ENCODE data around the gene TTBK2. TPM values are rescaled to one million over a fixed set of nuclear protein-coding genes. Genes with fewer than 3 reads are reported as not detected.
"Not testable (repeated sequence)": the region's sequence is repeated elsewhere in the genome, so short reads cannot be mapped to it uniquely, and the experiment has no call there.

Gene TTBK2
- total RNA-seq, 2 experiments from 2014 or later, result 17.5 to 20.1 TPM

GRCh38 chr15:42954291-42954690 is 33.7 kb upstream of the TTBK2 start:
- ATAC-seq (ENCODE audit: poor library complexity) (no peak), DNase-seq (no peak)
- Mint-ChIP-seq H3K36me3 (ENCODE audit: low read depth) (peaks cover 87% of the 10 kb centered on the region), H3K27me3 (no peaks in the 10 kb centered on the region), H3K4me3 (no peak overlapping the region), H3K9me3 (no peaks in the 10 kb centered on the region), H3K27ac (no peak overlapping the region), H3K4me1 (ENCODE audit: low read depth) (no peaks in the 10 kb centered on the region)
- Histone ChIP-seq H3K4me1 (ENCODE audit: insufficient read depth, low read length) (no peaks in the 10 kb centered on the region), H3K9me3 (ENCODE audit: control insufficient read depth in 1 of 2, insufficient read depth in 1 of 2, low read length in 2 of 2) (no peaks in the 10 kb centered on the region), H3K27ac (ENCODE audit: low read depth in 1 of 2, low read length in 2 of 2) (no peak overlapping the region), H3K4me3 (ENCODE audit: low read length) (no peak overlapping the region), H3K36me3 (ENCODE audit: insufficient read depth, low read length) (peaks cover 71% of the 10 kb centered on the region), H3K27me3 (ENCODE audit: control insufficient read depth in 1 of 2, insufficient read depth in 2 of 2, low read length in 2 of 2) (no peaks in the 10 kb centered on the region)
- intact Hi-C loops (cut with DNase I, micrococcal nuclease), result no loop called here
- CTCF ChIA-PET, result no interaction called here
- TF ChIP-seq CTCF (IDR thresholded peaks at IDR 0.05), result no peak
- POLR2A ChIA-PET, result no interaction called here

DNA sequence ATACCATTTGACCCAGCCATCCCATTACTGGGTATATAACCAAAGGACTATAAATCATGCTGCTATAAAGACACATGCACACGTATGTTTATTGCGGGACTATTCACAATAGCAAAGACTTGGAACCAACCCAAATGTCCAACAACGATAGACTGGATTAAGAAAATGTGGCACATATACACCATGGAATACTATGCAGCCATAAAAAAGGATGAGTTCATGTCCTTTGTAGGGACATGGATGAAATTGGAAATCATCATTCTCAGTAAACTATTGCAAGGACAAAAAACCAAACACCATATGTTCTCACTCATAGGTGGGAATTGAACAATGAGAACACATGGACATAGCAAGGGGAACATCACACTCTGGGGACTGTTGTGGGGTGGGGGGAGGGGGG is 28.3 kb upstream of the TTBK2 start:
- intact Hi-C loops (cut with DNase I, micrococcal nuclease); H3K9me3 ChIP-seq (ENCODE audit: control insufficient read depth in 1 of 2, insufficient read depth in 1 of 2, low read length in 2 of 2); H3K4me1 ChIP-seq (ENCODE audit: insufficient read depth, low read length); H3K9me3 Mint-ChIP-seq; ATAC-seq (ENCODE audit: poor library complexity); H3K27me3 ChIP-seq (ENCODE audit: control insufficient read depth in 1 of 2, insufficient read depth in 2 of 2, low read length in 2 of 2); H3K4me3 Mint-ChIP-seq; H3K4me3 ChIP-seq (ENCODE audit: low read length); H3K27ac Mint-ChIP-seq; H3K27me3 Mint-ChIP-seq; H3K4me1 Mint-ChIP-seq (ENCODE audit: low read depth); CTCF ChIA-PET; H3K27ac ChIP-seq (ENCODE audit: low read depth in 1 of 2, low read length in 2 of 2); DNase-seq: not testable (repeated sequence)
- peaks cover 87% of the 10 kb centered on the region for H3K36me3 Mint-ChIP-seq (ENCODE audit: low read depth)
- peaks cover 75% of the 10 kb centered on the region for H3K36me3 ChIP-seq (ENCODE audit: insufficient read depth, low read length)
- POLR2A ChIA-PET, result interaction anchor here (0.6 kb wide), 1 partner anchor 1081 kb away, joined by 5 read pairs; no protein-coding TSS in a partner anchor

- no peaks in the 10 kb centered on the region for H3K27me3 Mint-ChIP-seq
- Histone ChIP-seq H3K27ac (ENCODE audit: low read depth in 1 of 2, low read length in 2 of 2) (no peak overlapping the region), H3K36me3 (ENCODE audit: insufficient read depth, low read length) (peaks cover 22% of the 10 kb centered on the region), H3K9me3 (ENCODE audit: control insufficient read depth in 1 of 2, insufficient read depth in 1 of 2, low read length in 2 of 2) (no peaks in the 10 kb centered on the region), H3K4me1 (ENCODE audit: insufficient read depth, low read length) (no peaks in the 10 kb centered on the region), H3K27me3 (ENCODE audit: control insufficient read depth in 1 of 2, insufficient read depth in 2 of 2, low read length in 2 of 2) (no peaks in the 10 kb centered on the region), H3K4me3 (ENCODE audit: low read length) (no peak overlapping the region)
- no peak overlapping the region for H3K27ac Mint-ChIP-seq
- H3K9me3 Mint-ChIP-seq, result no peaks in the 10 kb centered on the region
- POLR2A ChIA-PET, result no interaction called here
- no peak for TF ChIP-seq CTCF (IDR thresholded peaks at IDR 0.05)
- H3K4me3 Mint-ChIP-seq, result no peak overlapping the region
- no peak for ATAC-seq (ENCODE audit: poor library complexity)
- DNase-seq, result no peak
- peaks cover 25% of the 10 kb centered on the region for H3K36me3 Mint-ChIP-seq (ENCODE audit: low read depth)
- no peaks in the 10 kb centered on the region for H3K4me1 Mint-ChIP-seq (ENCODE audit: low read depth)
- intact Hi-C loops (cut with DNase I, micrococcal nuclease), result no loop called here
- CTCF ChIA-PET, result interaction anchor here (0.7 kb wide), 1 partner anchor 94 kb away, joined by 3 read pairs; no protein-coding TSS in a partner anchor
Measured at GRCh38 chr15:42940527-42940926, 19.9 kb upstream of the TTBK2 start.

GRCh38 chr15:42939841-42940240 is 19.3 kb upstream of the TTBK2 start:
- Histone ChIP-seq H3K4me1 (ENCODE audit: insufficient read depth, low read length) (no peaks in the 10 kb centered on the region), H3K9me3 (ENCODE audit: control insufficient read depth in 1 of 2, insufficient read depth in 1 of 2, low read length in 2 of 2) (no peaks in the 10 kb centered on the region), H3K36me3 (ENCODE audit: insufficient read depth, low read length) (peaks cover 15% of the 10 kb centered on the region), H3K27ac (ENCODE audit: low read depth in 1 of 2, low read length in 2 of 2) (no peak overlapping the region), H3K27me3 (ENCODE audit: control insufficient read depth in 1 of 2, insufficient read depth in 2 of 2, low read length in 2 of 2) (no peaks in the 10 kb centered on the region), H3K4me3 (ENCODE audit: low read length) (no peak overlapping the region)
- ATAC-seq (ENCODE audit: poor library complexity) (no peak), DNase-seq (no peak)
- Mint-ChIP-seq H3K4me3 (no peak overlapping the region), H3K4me1 (ENCODE audit: low read depth) (no peaks in the 10 kb centered on the region), H3K27me3 (no peaks in the 10 kb centered on the region), H3K9me3 (no peaks in the 10 kb centered on the region), H3K27ac (no peak overlapping the region), H3K36me3 (ENCODE audit: low read depth) (peaks cover 18% of the 10 kb centered on the region)
- intact Hi-C loops (cut with DNase I, micrococcal nuclease), result no loop called here
- POLR2A ChIA-PET, result no interaction called here
- CTCF ChIA-PET, result no interaction called here
- no peak for TF ChIP-seq CTCF (IDR thresholded peaks at IDR 0.05)

Data from CD4-positive, alpha-beta T cell (primary cell).